ENCODE measurements around the gene CRYBG1.

GRCh38 chr6:106359959-106360409, 533 bp upstream of the CRYBG1 start:
- TF ChIP-seq POLR2AphosphoS5 (IDR thresholded peaks at IDR 0.05; ENCODE audit: borderline replicate concordance, low read depth, low read length) = no peak
- TF ChIP-seq EZH2 (IDR thresholded peaks at IDR 0.05) = no peak
- no peak for TF ChIP-seq FOXP2 (optimal IDR thresholded peaks at IDR 0.05; ENCODE audit: control extremely low read depth, extremely low read length, insufficient read depth)

All from SK-N-MC (cell line).